Mucosa of descending colon (tissue), 3 donors: ENCODE data around the gene ZNF394. TPM values are rescaled to one million over a fixed set of nuclear protein-coding genes. Genes with fewer than 3 reads are reported as not detected.

ENCODE experiments used
- ATAC-seq: fragments of 200-7000 bp; cut with Tn5 transposase; one replicate; pipeline ENCODE4 v1.9.1; 2020; ENCODE audit warnings: mild to moderate bottlenecking, moderate library complexity
- DNase-seq, 3 donors: peaks; one replicate each; pipeline ENCODE4 v3.0.0-alpha.2; 2020
- H3K36me3 ChIP-seq: fragments of 200-600 bp; one replicate; pipeline ENCODE4 v1.8.0; 2021; ENCODE audit warnings: low read depth, mild to moderate bottlenecking
- H3K4me1 ChIP-seq: fragments of 200-600 bp; one replicate; pipeline ENCODE4 v1.8.0; 2021; ENCODE audit warnings: low read depth, mild to moderate bottlenecking
- H3K4me3 ChIP-seq: fragments of 200-600 bp; one replicate; pipeline ENCODE4 v1.8.0; 2021; ENCODE audit warnings: mild to moderate bottlenecking
- H3K9me3 ChIP-seq: fragments of 200-600 bp; one replicate; pipeline ENCODE4 v1.8.0; 2021; ENCODE audit warnings: mild to moderate bottlenecking
- intact Hi-C, 2 donors: fragments of 100-400 bp; cut with DNase I in 1 of 2; cut with micrococcal nuclease in 1 of 2; formaldehyde crosslinking; loops; one replicate each; pipeline versions ENCODE4 v1.11.0 to v1.11.1; 2022; cut with DNase I, micrococcal nuclease
- total RNA-seq, 3 donors: library from RNA; stranded (reverse); fragmentation: NEBNext Ultra II Directional in 2 of 3; extraction: Animal tissue kit (Norgen Biotek cat#: 25700) in 2 of 3; gene quantifications; one replicate each; pipeline versions ENCODE4 v1.2.1 to v1.2.4, GENCODE V29; 2021 to 2023
- TF ChIP-seq, protein P1 (sequence below): fragments of 200-600 bp; IDR thresholded peaks from one replicate; pipeline ENCODE4 v1.8.0; 2022; ENCODE audit warnings: antibody characterized with exemption, mild to moderate bottlenecking
- donor health status: DM: no; HTN: no; CAD: no; lungs with moderate emphysema.
- donor health status: DM: no; HTN: no; CAD: no.
- donor health status: DM: no; HTN: yes; CAD: no.

Gene ZNF394
- total RNA-seq, 3 donors from 2014 or later = 30.5 to 43.9 (median 36.5) TPM

DNA sequence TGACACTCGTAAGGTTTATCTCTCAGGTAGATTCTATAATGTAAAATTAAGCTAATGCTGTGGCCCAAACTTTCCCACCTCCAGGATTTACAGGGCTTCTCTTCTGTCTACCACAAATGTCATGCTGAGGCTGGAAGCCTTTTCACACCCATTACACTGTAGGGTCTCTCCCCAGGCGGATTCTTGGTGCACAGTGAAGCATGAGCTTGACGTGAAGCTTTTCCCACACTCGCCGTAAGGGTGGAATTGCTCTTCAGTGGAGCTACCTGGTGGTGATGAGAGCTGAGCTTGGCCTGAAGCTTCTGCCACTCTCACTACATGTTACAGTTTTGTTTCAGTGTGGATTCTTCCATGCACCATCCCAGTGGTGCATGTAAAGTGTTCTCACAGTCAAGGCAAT, 40.5 kb upstream of the ZNF394 start:
- Histone ChIP-seq H3K36me3 (no peaks in the 10 kb centered on the region), H3K4me1 (no peaks in the 10 kb centered on the region), H3K4me3 (no peak overlapping the region), H3K9me3 (peaks cover 45% of the 10 kb centered on the region)
- no peak for ATAC-seq
- intact Hi-C loops = no loop called here
- TF ChIP-seq, protein P1, sequence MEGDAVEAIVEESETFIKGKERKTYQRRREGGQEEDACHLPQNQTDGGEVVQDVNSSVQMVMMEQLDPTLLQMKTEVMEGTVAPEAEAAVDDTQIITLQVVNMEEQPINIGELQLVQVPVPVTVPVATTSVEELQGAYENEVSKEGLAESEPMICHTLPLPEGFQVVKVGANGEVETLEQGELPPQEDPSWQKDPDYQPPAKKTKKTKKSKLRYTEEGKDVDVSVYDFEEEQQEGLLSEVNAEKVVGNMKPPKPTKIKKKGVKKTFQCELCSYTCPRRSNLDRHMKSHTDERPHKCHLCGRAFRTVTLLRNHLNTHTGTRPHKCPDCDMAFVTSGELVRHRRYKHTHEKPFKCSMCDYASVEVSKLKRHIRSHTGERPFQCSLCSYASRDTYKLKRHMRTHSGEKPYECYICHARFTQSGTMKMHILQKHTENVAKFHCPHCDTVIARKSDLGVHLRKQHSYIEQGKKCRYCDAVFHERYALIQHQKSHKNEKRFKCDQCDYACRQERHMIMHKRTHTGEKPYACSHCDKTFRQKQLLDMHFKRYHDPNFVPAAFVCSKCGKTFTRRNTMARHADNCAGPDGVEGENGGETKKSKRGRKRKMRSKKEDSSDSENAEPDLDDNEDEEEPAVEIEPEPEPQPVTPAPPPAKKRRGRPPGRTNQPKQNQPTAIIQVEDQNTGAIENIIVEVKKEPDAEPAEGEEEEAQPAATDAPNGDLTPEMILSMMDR = no peak
- no peak for DNase-seq

DNA sequence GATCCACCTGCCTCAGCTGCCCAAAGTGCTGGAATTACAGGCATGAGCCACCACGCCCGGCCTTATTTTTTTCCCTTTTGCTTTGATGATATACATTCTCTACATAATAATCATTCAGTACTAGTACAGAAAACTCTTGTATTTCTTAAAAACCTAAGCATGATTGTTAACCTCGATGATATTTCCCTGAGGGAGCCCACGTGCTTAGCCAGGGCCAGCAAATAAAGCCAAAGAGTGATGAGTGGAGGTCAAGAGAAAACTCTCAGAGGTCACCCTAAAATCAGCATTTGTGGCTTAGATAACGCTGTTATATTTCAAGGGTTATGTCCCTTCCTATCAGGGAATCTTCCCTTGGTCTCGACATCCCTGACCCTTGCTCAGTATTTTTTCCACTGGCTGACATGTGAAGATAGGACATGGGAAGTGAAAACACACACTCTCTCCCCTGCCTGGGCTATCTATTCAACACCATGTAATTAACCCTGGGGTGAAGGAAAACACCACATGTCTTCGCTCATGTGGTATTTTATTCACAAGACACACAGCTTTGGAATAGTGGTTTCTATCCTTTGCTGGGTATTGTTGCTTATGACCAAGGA, 39.2 kb upstream of the ZNF394 start:
- TF ChIP-seq, protein P1 = no peak
- ATAC-seq (no peak), DNase-seq (no peak)
- H3K4me3 ChIP-seq = no peak overlapping the region
- H3K36me3 ChIP-seq = no peaks in the 10 kb centered on the region
- H3K9me3 ChIP-seq = peaks cover 47% of the 10 kb centered on the region
- intact Hi-C loops = no loop called here
- H3K4me1 ChIP-seq = no peaks in the 10 kb centered on the region

GRCh38 chr7:99535667-99536066, 35.6 kb upstream of the ZNF394 start:
- H3K4me1 ChIP-seq = no peaks in the 10 kb centered on the region
- H3K4me3 ChIP-seq = no peak overlapping the region
- DNase-seq (no peak), ATAC-seq (no peak)
- intact Hi-C loops = no loop called here
- TF ChIP-seq, protein P1 = no peak
- peaks cover 63% of the 10 kb centered on the region for H3K9me3 ChIP-seq
- peaks cover 8% of the 10 kb centered on the region for H3K36me3 ChIP-seq

- Histone ChIP-seq H3K4me1 (no peaks in the 10 kb centered on the region), H3K36me3 (peaks cover 8% of the 10 kb centered on the region), H3K4me3 (no peak overlapping the region), H3K9me3 (peaks cover 56% of the 10 kb centered on the region)
- ATAC-seq = no peak
- intact Hi-C loops = no loop called here
- DNase-seq = no peak
- TF ChIP-seq, protein P1 = no peak
Observed at GRCh38 chr7:99531354-99531765, 31.3 kb upstream of the ZNF394 start.

- DNase-seq = peak in 1 of 3 donors; percentile 32
Observed at GRCh38 chr7:99525713-99526440, 25.8 kb upstream of the ZNF394 start.

More at GRCh38 chr7:99525713-99526440, 25.8 kb upstream of the ZNF394 start:
- ATAC-seq = peak; percentile 57
- TF ChIP-seq, protein P1 = no peak
- intact Hi-C loops = no loop called here
- Histone ChIP-seq H3K4me1 (no peaks in the 10 kb centered on the region), H3K9me3 (peaks cover 21% of the 10 kb centered on the region), H3K36me3 (peaks cover 5% of the 10 kb centered on the region), H3K4me3 (no peak overlapping the region)
